ENCODE measurements around the gene PLEKHG4B. TPM values are rescaled to one million over a fixed set of nuclear protein-coding genes. Genes with fewer than 3 reads are reported as not detected.

PLEKHG4B gene
- total and polyA plus RNA-seq, 2 of the 4 experiments (the other 2 are of a cell fraction): 1.1 TPM

- H3K14ac ChIP-seq (replicated peaks; ENCODE audit: low read depth, low read length): no peak overlapping the region
- H4K5ac ChIP-seq (ENCODE audit: low read depth, low read length): no peak overlapping the region
- no peaks in the 10 kb centered on the region for H3K36me3 ChIP-seq (ENCODE audit: control insufficient read depth, insufficient read depth, low read length)
- no peak overlapping the region for H3K56ac ChIP-seq (ENCODE audit: extremely low read depth, insufficient read depth, low read length)
- no peaks in the 10 kb centered on the region for H3K9me3 ChIP-seq (ENCODE audit: control insufficient read depth, insufficient read depth, low read length)
- TF ChIP-seq BHLHE40 (IDR thresholded peaks at IDR 0.05; ENCODE audit: low read depth, low read length) (no peak), RAD21 (IDR thresholded peaks at IDR 0.05; ENCODE audit: low read length) (no peak), RCOR1 (IDR thresholded peaks at IDR 0.05; ENCODE audit: insufficient replicate concordance, low read length) (no peak), POLR2A (IDR thresholded peaks at IDR 0.05; ENCODE audit: low read depth, low read length) (no peak), FOS (IDR thresholded peaks at IDR 0.05; ENCODE audit: low read depth, low read length) (no peak), SMC3 (IDR thresholded peaks at IDR 0.05; ENCODE audit: low read depth, low read length) (no peak), CHD1 (IDR thresholded peaks at IDR 0.05; ENCODE audit: low read depth, low read length) (no peak), USF2 (IDR thresholded peaks at IDR 0.05; ENCODE audit: low read depth, low read length) (no peak), MAFK (IDR thresholded peaks at IDR 0.05; ENCODE audit: low read depth, low read length) (no peak), CTCF (conservative IDR thresholded peaks at IDR 0.05; ENCODE audit: low read depth, low read length) (no peak), CEBPB (IDR thresholded peaks at IDR 0.05; ENCODE audit: low read depth, low read length) (no peak), RFX5 (IDR thresholded peaks at IDR 0.05; ENCODE audit: low read depth, low read length) (no peak), MAZ (IDR thresholded peaks at IDR 0.05; ENCODE audit: borderline replicate concordance, low read depth, low read length) (no peak), MXI1 (IDR thresholded peaks at IDR 0.05; ENCODE audit: borderline replicate concordance, low read depth, low read length) (no peak), ELK1 (IDR thresholded peaks at IDR 0.05; ENCODE audit: borderline replicate concordance, low read depth, low read length) (no peak), NFE2L2 (IDR thresholded peaks at IDR 0.05; ENCODE audit: low read depth, low read length) (no peak)
- ChIA-PET POLR2A (ENCODE audit: unreplicated experiment) (no interaction called here), CTCF (no interaction called here)
- H2AK9ac ChIP-seq (replicated peaks; ENCODE audit: low read depth, low read length, poor library complexity): no peak overlapping the region
- H4K91ac ChIP-seq (ENCODE audit: insufficient read depth, low read depth, low read length): no peak overlapping the region
- H3K9me1 ChIP-seq (ENCODE audit: insufficient read depth, low read length): peaks cover 23% of the 10 kb centered on the region; the same call in 1 of the 2 replicates
- intact Hi-C loops (cut with micrococcal nuclease) (no loop called here), dilution Hi-C loops (cut with HindIII; ENCODE audit: low sequenced_read_pairs, unreplicated experiment) (no loop called here), in situ Hi-C loops (cut with MboI; ENCODE audit: low sequenced_read_pairs) (no loop called here)
- no peak overlapping the region for H3K27ac ChIP-seq (ENCODE audit: insufficient read depth, low read length)
- no peak overlapping the region for H2BK120ac ChIP-seq (ENCODE audit: low read depth, low read length)
- no peaks in the 10 kb centered on the region for H3K27me3 ChIP-seq (ENCODE audit: control insufficient read depth, insufficient read depth, low read length)
- no peak overlapping the region for H3K4me3 ChIP-seq (ENCODE audit: insufficient read depth, low read depth, low read length)
- no peak overlapping the region for H3K4ac ChIP-seq (ENCODE audit: low read depth, low read length)
- DNase-seq (no peak), ATAC-seq (ENCODE audit: low read depth) (no peak)
- H2BK20ac ChIP-seq (ENCODE audit: low read depth, low read length): no peak overlapping the region
- no peak overlapping the region for H4K8ac ChIP-seq (ENCODE audit: low read depth in 2 of 2, low read length in 2 of 2)
- no peaks in the 10 kb centered on the region; a peak in 1 of 4 replicates for H3K79me1 ChIP-seq (ENCODE audit: low read depth in 1 of 2, low read length in 2 of 2)
- H3K9ac ChIP-seq (ENCODE audit: low read depth, low read length): no peak overlapping the region
- BruUV-seq (replicated peaks): no TSS peak
- no peak overlapping the region for H3K18ac ChIP-seq (ENCODE audit: low read depth, low read length)
- no peak overlapping the region for H3K4me2 ChIP-seq (ENCODE audit: low read depth, low read length)
- no peak overlapping the region for H2BK15ac ChIP-seq (ENCODE audit: low read depth, low read length)
- no peak overlapping the region for H2AK5ac ChIP-seq (ENCODE audit: low read depth, low read length)
- WGBS, 2 experiments (ENCODE audit: extremely low coverage in 2 of 2, insufficient read length in 1 of 2): 91% methylated on average over 10 of the region's 14 CpGs; no CpG with 5 or more reads in 1 of the 2 experiments
- no peaks in the 10 kb centered on the region for H4K20me1 ChIP-seq (ENCODE audit: insufficient read depth, low read length)
- H3K4me1 ChIP-seq (ENCODE audit: control insufficient read depth, insufficient read depth, low read length): peaks cover 23% of the 10 kb centered on the region
- no peak overlapping the region for H2AFZ ChIP-seq (replicated peaks; ENCODE audit: low read length, poor library complexity)
- H3K23ac ChIP-seq (ENCODE audit: low read depth, low read length): no peak overlapping the region
- no peak overlapping the region for H2BK5ac ChIP-seq (ENCODE audit: low read depth, low read length, poor library complexity, severe bottlenecking)
These were observed 72.3 kb downstream of the PLEKHG4B start for GRCh38 chr5:164244-164643.

Data from IMR-90 (cell line).